HepG2 (cell line): ENCODE results near the gene NKD1. TPM values are rescaled to one million over a fixed set of nuclear protein-coding genes. Genes with fewer than 3 reads are reported as not detected.

Experiments
- HDAC1 ChIP-seq: sonication (generic); formaldehyde crosslinking; IDR thresholded peaks from 2 replicates; pipeline ENCODE4 v1.5.1; 2020; ENCODE audit warnings: mild to moderate bottlenecking, missing genetic modification reagents
- HNF1A ChIP-seq, 2 experiments: sonication (generic) in 1 of 2; formaldehyde crosslinking in 1 of 2; IDR thresholded peaks; 2 replicates each; pipeline versions ENCODE4 v1.4.0 to v1.6.1; 2016 to 2020; ENCODE audit warnings: borderline replicate concordance in 1 of 2, low read depth in 1 of 2, mild to moderate bottlenecking in 1 of 2, missing genetic modification reagents in 1 of 2
- ISX ChIP-seq: sonication (generic); formaldehyde crosslinking; conservative IDR thresholded peaks from 2 replicates; pipeline ENCODE4 v1.5.0; 2020; ENCODE audit warnings: missing genetic modification reagents
- PAWR ChIP-seq: sonication (generic); formaldehyde crosslinking; IDR thresholded peaks from 2 replicates; pipeline ENCODE4 v1.4.0; 2020; ENCODE audit warnings: missing genetic modification reagents, mild to moderate bottlenecking, borderline replicate concordance
- PLSCR1 ChIP-seq: sonication (generic); formaldehyde crosslinking; IDR thresholded peaks from 2 replicates; pipeline ENCODE4 v1.5.0; 2020; ENCODE audit warnings: missing genetic modification reagents, mild to moderate bottlenecking, borderline replicate concordance
- POLR2AphosphoS5 ChIP-seq: IDR thresholded peaks from 2 replicates; pipeline ENCODE4 v1.6.1; 2012; ENCODE audit warnings: low read depth, low read length
- PRMT3 ChIP-seq: sonication (generic); formaldehyde crosslinking; IDR thresholded peaks from 2 replicates; pipeline ENCODE4 v1.8.1; 2022; ENCODE audit warnings: low read depth, mild to moderate bottlenecking, moderate library complexity, missing genetic modification reagents, borderline replicate concordance
- RBAK ChIP-seq: sonication (generic); formaldehyde crosslinking; IDR thresholded peaks from 2 replicates; pipeline ENCODE4 v1.5.1; 2020; ENCODE audit warnings: mild to moderate bottlenecking, missing genetic modification reagents
- REL ChIP-seq: sonication (generic); formaldehyde crosslinking; conservative IDR thresholded peaks from 2 replicates; pipeline ENCODE4 v1.8.0; 2022; ENCODE audit warnings: mild to moderate bottlenecking, missing genetic modification reagents, moderate library complexity
- RFX1 ChIP-seq: fragments of 450-650 bp; IDR thresholded peaks from 2 replicates; pipeline ENCODE4 v1.6.1; 2017
- SAP130 ChIP-seq: IDR thresholded peaks from 2 replicates; pipeline ENCODE4 v1.6.1; 2016; ENCODE audit warnings: low read depth
- TEAD2 ChIP-seq: sonication (generic); formaldehyde crosslinking; IDR thresholded peaks from 2 replicates; pipeline ENCODE4 v1.9.0; 2021; ENCODE audit warnings: missing genetic modification reagents
- TOE1 ChIP-seq: sonication (generic); formaldehyde crosslinking; IDR thresholded peaks from 2 replicates; pipeline ENCODE4 v1.4.0; 2020; ENCODE audit warnings: mild to moderate bottlenecking, missing genetic modification reagents
- TOPORS ChIP-seq: sonication (generic); formaldehyde crosslinking; IDR thresholded peaks from 2 replicates; pipeline ENCODE4 v1.8.0; 2023; ENCODE audit warnings: mild to moderate bottlenecking, missing genetic modification reagents
- ZMYM4 ChIP-seq: sonication (generic); formaldehyde crosslinking; IDR thresholded peaks from 2 replicates; pipeline ENCODE4 v1.8.1; 2023; ENCODE audit warnings: mild to moderate bottlenecking, missing genetic modification reagents
- ZNF225 ChIP-seq: sonication (generic); formaldehyde crosslinking; IDR thresholded peaks from 2 replicates; pipeline ENCODE4 v1.4.0; 2020; ENCODE audit warnings: mild to moderate bottlenecking, missing genetic modification reagents
- ZNF275 ChIP-seq: sonication (generic); formaldehyde crosslinking; IDR thresholded peaks from 2 replicates; pipeline ENCODE4 v1.8.0; 2022; ENCODE audit warnings: missing genetic modification reagents, mild to moderate bottlenecking, inconsistent platforms, borderline replicate concordance
- ZNF468 ChIP-seq: sonication (generic); formaldehyde crosslinking; IDR thresholded peaks from 2 replicates; pipeline ENCODE4 v1.8.0; 2022; ENCODE audit warnings: mild to moderate bottlenecking, moderate library complexity, missing genetic modification reagents
- ZNF660 ChIP-seq: sonication (generic); formaldehyde crosslinking; IDR thresholded peaks from 2 replicates; pipeline ENCODE4 v1.5.1; 2020; ENCODE audit warnings: mild to moderate bottlenecking, low read depth, missing genetic modification reagents, borderline replicate concordance
- ZNF720 ChIP-seq: sonication (generic); formaldehyde crosslinking; IDR thresholded peaks from 2 replicates; pipeline ENCODE4 v1.4.0; 2020; ENCODE audit warnings: missing genetic modification reagents
- ZNF724P ChIP-seq: sonication (generic); formaldehyde crosslinking; IDR thresholded peaks from 2 replicates; pipeline ENCODE4 v1.8.0; 2022; ENCODE audit warnings: missing genetic modification reagents, borderline replicate concordance
- ZNF737 ChIP-seq: sonication (generic); formaldehyde crosslinking; IDR thresholded peaks from 2 replicates; pipeline ENCODE4 v1.5.0; 2020; ENCODE audit warnings: missing genetic modification reagents, mild to moderate bottlenecking, borderline replicate concordance
- ZNF747 ChIP-seq: sonication (generic); formaldehyde crosslinking; IDR thresholded peaks from 2 replicates; pipeline ENCODE4 v1.8.1; 2023; ENCODE audit warnings: missing genetic modification reagents, mild to moderate bottlenecking, borderline replicate concordance
- polyA plus RNA-seq, 8 experiments: library from polyadenylated mRNA; depleted of rRNA in 3 of 8; stranded (reverse) in 7 of 8; unstranded in 1 of 8; fragments of >200 nt; fragmentation: Illumina TruSeq in 4 of 8; extraction: Trizol in 4 of 8; gene quantifications; 2 replicates each; pipeline versions ENCODE4 v1.2.1 to v1.2.3, GENCODE V29; 2011 to 2016; ENCODE audit warnings: low read depth in 4 of 8, missing spikeins in 1 of 8, mixed read lengths in 1 of 8; ENCODE audit not compliant: insufficient read depth in 1 of 8
- total RNA-seq, 5 experiments: library from RNA; depleted of rRNA; stranded (reverse); fragments of >200 nt; fragmentation: Illumina TruSeq; extraction: Trizol; gene quantifications; 2 replicates each; pipeline ENCODE4 v1.2.3, GENCODE V29; 2016; ENCODE audit warnings: low read depth in 1 of 5

Gene NKD1
- total and polyA plus RNA-seq, 2 of the 13 experiments (the other 11 are each of a cell fraction or from before 2014, with no cell fraction given): 70.4 to 121 TPM

- TF ChIP-seq PLSCR1 (CRISPR knock-in tag) (no peak), RFX1 (no peak), HDAC1 (CRISPR knock-in tag) (peak; percentile 63; the same call in 1 of the 2 replicates), ZNF468 (CRISPR knock-in tag) (no peak), ISX (CRISPR knock-in tag) (no peak), ZNF225 (no peak), HNF1A (IDR thresholded peaks at IDR 0.05; ENCODE audit: low read depth) (no peak), HNF1A (CRISPR knock-in tag; IDR thresholded peaks at IDR 0.05; ENCODE audit: borderline replicate concordance) (no peak), TOE1 (CRISPR knock-in tag) (no peak), ZNF275 (no peak), POLR2AphosphoS5 (no peak), TOPORS (no peak), ZNF720 (CRISPR knock-in tag) (no peak), PRMT3 (CRISPR knock-in tag) (0 out of 2 replicates have a peak, but pooled peaks have one; percentile 49), TEAD2 (CRISPR knock-in tag) (no peak), RBAK (CRISPR knock-in tag) (no peak), ZNF747 (CRISPR knock-in tag) (no peak), ZNF660 (CRISPR knock-in tag) (no peak), ZNF737 (CRISPR knock-in tag) (no peak), REL (no peak), ZMYM4 (CRISPR knock-in tag) (no peak), ZNF724P (CRISPR knock-in tag) (no peak), PAWR (CRISPR knock-in tag) (no peak), SAP130 (CRISPR knock-in tag) (no peak; the same call in 1 of the 2 replicates)
These were observed 119.5 kb downstream of the NKD1 start (continued) for GRCh38 chr16:50667497-50668367.
